Prostate gland (tissue), 2 donors: ENCODE measurements around the gene BRSK1.

Experiments
- POLR2A ChIP-seq: fragments of 450-650 bp; IDR thresholded peaks from one replicate; pipeline ENCODE4 v1.6.1; 2016; ENCODE audit warnings: antibody characterized with exemption, mild to moderate bottlenecking
- POLR2AphosphoS5 ChIP-seq: sonication (generic); formaldehyde crosslinking; IDR thresholded peaks from one replicate; pipeline ENCODE4 v1.6.1; 2017; ENCODE audit warnings: antibody characterized with exemption
- TF ChIP-seq, protein P1 (sequence below), 4 experiments: fragments of 200-600 bp in 2 of 4; fragments of 450-650 bp in 2 of 4; sonication (generic) in 2 of 4; IDR thresholded peaks; 1 replicate in 3 of 4; 2 replicates in 1 of 4; pipeline ENCODE4 v1.5.1; 2016 to 2019; ENCODE audit warnings: antibody characterized with exemption in 4 of 4, mild to moderate bottlenecking in 2 of 4, moderate library complexity in 2 of 4

DNA sequence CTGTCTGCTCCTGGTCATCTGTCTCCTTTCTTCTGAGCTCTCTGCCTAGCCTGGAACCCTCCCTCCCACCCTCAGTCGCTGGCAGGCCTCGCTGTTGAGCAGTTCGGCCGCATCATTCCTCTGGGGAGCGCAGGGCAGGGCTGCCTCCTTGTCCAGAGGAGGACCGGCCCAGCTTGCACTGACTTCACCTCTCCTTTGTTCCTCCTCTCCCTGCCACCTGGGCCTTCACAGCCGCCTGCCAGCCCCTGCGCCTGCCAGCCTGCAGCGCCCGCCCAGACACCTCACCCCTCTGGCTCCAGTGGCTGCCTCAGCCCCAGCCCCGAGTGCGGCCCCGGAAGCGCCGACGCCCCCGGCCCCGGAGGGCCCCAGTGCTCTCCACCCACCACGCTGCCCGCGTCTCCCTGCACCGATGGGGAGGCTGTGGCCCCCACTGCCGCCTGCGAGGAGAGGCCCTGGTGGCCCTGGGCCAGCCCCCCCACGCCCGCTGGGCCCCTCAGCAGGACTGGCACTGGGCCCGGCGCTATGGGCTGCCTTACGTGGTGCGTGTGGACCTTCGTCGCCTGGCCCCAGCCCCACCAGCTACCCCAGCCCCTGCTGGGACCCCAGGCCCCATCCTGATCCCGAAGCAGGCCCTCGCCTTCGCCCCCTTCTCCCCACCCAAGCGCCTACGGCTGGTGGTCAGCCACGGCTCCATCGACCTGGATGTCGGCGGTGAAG is 63.1 kb downstream of the BRSK1 start:
- TF ChIP-seq, protein P1, sequence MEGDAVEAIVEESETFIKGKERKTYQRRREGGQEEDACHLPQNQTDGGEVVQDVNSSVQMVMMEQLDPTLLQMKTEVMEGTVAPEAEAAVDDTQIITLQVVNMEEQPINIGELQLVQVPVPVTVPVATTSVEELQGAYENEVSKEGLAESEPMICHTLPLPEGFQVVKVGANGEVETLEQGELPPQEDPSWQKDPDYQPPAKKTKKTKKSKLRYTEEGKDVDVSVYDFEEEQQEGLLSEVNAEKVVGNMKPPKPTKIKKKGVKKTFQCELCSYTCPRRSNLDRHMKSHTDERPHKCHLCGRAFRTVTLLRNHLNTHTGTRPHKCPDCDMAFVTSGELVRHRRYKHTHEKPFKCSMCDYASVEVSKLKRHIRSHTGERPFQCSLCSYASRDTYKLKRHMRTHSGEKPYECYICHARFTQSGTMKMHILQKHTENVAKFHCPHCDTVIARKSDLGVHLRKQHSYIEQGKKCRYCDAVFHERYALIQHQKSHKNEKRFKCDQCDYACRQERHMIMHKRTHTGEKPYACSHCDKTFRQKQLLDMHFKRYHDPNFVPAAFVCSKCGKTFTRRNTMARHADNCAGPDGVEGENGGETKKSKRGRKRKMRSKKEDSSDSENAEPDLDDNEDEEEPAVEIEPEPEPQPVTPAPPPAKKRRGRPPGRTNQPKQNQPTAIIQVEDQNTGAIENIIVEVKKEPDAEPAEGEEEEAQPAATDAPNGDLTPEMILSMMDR (IDR thresholded peaks at IDR 0.05) = no peak
- TF ChIP-seq POLR2A (no peak), POLR2AphosphoS5 (no peak)
